GM20000 (cell line): ENCODE results near the gene CTPS2.
"Not testable (repeated sequence)": the region's sequence is repeated elsewhere in the genome, so short reads cannot be mapped to it uniquely, and the experiment has no call there.

ENCODE experiments used
- DNase-seq: peaks from one replicate; pipeline ENCODE4 v3.0.0; 2012; ENCODE audit warnings: low spot score
- CTCF ChIP-seq: IDR thresholded peaks from 2 replicates; pipeline ENCODE4 v1.5.1; 2012; ENCODE audit warnings: mild to moderate bottlenecking, control low read depth; ENCODE audit errors: extremely low read depth, missing control alignments

CTPS2 gene

GRCh38 chrX:16725072-16725471 is 12.6 kb upstream of the CTPS2 start:
- TF ChIP-seq CTCF: no peak
- no peak for DNase-seq

GRCh38 chrX:16722481-16722880 is 10.0 kb upstream of the CTPS2 start:
- no peak for TF ChIP-seq CTCF
- DNase-seq: no peak

- no peak for TF ChIP-seq CTCF
- peak; percentile 77 for DNase-seq
These were observed 7.0 kb upstream of the CTPS2 start, which contains the start of gene SYAP1 for GRCh38 chrX:16719334-16720084. Gene SYAP1 (plus strand): TSS chrX:16719612. CDS start chrX:16719725, 113 bp downstream.

GRCh38 chrX:16718824-16719333 is 6.4 kb upstream of the CTPS2 start:
- no peak for TF ChIP-seq CTCF
- DNase-seq: no peak

- DNase-seq: not testable (repeated sequence)
These were observed 4.0 kb upstream of the CTPS2 start for GRCh38 chrX:16716451-16716850.

GRCh38 chrX:16715638-16716037 is 3.2 kb upstream of the CTPS2 start:
- not testable (repeated sequence) for DNase-seq

- TF ChIP-seq CTCF: no peak
- DNase-seq: no peak
These were observed 2.0 kb upstream of the CTPS2 start for GRCh38 chrX:16714504-16714903.

- peak; percentile 39 for DNase-seq
These were observed 449 bp downstream of the CTPS2 start for GRCh38 chrX:16711893-16712547.

More at GRCh38 chrX:16711893-16712547, 449 bp downstream of the CTPS2 start:
- TF ChIP-seq CTCF: no peak
